HS-27A (cell line): ENCODE data around the gene GORASP2.

Experiments
- DNase-seq: peaks from one replicate; pipeline ENCODE4 v3.0.0-alpha.2; 2012; ENCODE audit warnings: low read depth, missing footprints

Gene GORASP2

GRCh38 chr2:170966648-170967396 lies 37.8 kb downstream of the GORASP2 start:
- no peak for DNase-seq

DNA sequence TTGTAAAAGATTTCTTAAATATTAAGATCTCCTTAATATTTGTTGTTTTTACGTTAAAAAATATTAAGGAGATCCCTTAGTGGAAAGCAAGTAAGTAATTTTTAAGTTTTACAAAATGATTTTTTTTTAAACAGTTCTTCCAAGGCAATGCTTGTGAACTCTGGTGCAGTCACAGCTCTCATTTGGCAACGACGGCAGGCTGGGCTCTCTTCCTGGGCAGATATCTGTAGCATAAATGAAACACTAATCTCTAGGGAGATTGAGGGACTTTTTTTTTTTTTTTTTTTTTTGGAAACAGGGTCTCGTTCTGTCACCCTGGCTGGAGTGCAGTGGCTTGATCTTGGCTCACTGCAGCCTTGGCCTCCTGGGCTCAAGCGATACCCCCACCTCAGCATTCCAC lies 38.5 kb downstream of the GORASP2 start:
- no peak for DNase-seq

DNA sequence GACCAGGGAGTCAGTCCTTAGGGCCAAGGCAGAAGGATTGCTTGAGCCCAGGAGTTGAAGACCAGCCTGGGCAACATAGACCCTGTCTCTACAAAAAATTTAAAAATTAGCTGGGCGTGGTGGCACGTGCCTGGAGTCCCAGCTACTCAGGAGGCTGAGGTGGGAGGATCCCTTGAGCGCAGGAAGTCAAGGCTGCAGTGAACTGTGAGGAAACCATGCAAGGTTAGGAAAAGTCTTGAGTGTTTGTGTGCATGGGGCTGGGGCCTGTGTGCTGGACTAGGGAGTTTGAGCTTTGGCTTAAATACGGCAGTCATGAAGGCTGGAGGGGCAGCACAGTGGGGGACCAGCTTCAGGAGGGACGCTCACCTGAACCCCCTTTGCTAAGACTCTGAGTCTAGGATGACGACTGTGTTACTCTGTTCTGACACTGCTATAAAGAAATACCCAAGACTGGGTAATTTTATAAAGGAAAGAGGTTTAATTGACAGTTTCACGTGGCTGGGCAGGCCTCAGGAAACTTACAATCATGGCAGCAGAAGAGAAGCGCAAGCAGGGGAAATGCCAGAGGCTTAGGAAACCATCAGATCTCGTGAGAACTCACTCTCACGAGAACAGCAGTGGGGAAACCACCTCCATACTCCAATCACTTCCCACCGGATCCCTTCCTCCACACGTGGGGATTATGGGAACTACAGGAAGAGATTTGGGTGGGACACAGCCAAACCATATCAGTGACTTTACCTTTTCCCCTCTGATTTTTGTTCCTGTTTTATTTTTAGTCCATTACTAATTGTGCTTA lies 39.4 kb downstream of the GORASP2 start:
- no peak for DNase-seq

- no peak for DNase-seq
Observed at GRCh38 chr2:170969030-170969429, 40.0 kb downstream of the GORASP2 start.

- DNase-seq, result no peak
Observed at GRCh38 chr2:170969872-170970496, 40.9 kb downstream of the GORASP2 start.

- no peak for DNase-seq
Observed at GRCh38 chr2:170971071-170971470, 42.0 kb downstream of the GORASP2 start.

GRCh38 chr2:170972296-170973224 lies 43.5 kb downstream of the GORASP2 start:
- DNase-seq, result no peak

DNA sequence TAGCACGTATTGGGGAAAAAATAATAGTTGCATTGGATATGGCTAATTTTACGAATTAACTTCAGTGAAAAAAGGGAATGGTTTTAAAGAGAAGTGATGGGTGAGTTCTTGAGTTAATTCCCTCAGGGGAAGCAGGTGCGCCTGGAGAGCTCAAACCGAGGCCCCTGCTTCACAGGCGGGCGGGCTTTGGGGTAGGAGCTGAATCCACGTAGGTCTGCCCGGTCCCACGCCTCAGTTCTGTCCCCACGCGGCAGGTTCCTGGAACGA lies 44.1 kb downstream of the GORASP2 start:
- no peak for DNase-seq

DNA sequence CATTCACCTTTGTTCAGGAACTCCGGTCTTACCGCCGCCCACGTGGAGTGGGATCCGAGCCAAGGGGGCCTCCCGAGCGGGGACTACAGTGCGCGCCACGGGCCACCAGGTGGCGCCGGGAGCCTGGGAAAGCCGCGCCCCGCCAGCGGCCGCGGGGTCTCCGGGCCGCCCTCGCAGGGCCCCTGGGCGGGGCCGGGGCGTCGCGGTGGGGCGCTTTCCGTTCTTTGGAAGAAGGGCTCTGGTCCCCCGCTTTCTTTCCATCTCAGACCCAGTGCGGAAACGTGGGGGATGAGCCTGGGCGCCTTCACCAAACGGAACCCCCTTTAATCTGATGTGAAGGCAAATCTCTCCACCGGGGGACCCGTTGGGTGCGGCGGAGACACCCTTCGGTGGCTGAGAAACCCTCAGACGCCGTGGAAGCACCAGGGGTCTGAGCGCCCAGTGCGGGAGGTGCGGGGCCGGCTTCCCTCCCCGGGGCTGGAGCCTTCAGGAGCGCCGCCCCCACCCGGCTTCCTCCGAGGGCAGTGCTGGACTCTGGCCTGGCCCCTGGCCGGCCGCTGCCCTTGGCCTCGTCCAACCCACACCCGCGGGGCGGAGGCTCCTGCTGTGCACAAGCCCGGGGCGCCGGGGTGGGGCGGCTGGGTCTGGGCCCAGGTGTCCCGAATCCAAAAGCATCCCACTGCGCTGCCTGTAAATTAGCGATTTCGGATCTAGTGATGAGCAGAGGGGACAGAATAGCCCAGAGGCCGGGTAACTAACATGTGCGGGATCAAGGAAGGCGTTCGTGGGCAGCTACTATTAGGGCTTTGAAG lies 44.6 kb downstream of the GORASP2 start:
- DNase-seq, result peak; percentile 33

GRCh38 chr2:170974304-170974993 lies 45.4 kb downstream of the GORASP2 start:
- DNase-seq, result no peak

- no peak for DNase-seq
Observed at GRCh38 chr2:170975127-170975942, 46.3 kb downstream of the GORASP2 start.

- DNase-seq, result no peak
Observed at GRCh38 chr2:170975943-170976270, 46.9 kb downstream of the GORASP2 start.

DNA sequence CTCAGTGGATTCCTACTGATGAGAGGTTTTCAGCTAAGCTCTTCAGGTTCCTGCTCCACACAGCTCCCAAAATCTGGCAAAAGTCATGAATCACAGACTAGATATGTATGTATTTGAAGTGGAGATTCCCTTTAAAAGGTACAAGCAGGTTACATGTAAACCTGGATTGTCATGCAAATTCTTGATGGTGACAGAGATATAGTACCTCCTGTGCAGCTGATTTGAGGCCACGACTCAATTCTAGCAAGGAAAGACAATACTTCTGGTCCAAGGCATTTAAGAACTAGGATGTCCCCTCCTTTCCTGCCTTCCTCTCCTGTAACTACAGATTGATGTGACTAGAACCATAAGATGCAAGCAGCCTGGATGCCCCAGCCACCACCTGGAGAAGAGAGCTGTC lies 55.0 kb downstream of the GORASP2 start:
- no peak for DNase-seq

- no peak for DNase-seq
Observed at GRCh38 chr2:170985407-170985806, 56.4 kb downstream of the GORASP2 start.

- DNase-seq, result no peak
Observed at GRCh38 chr2:170986566-170987258, 57.7 kb downstream of the GORASP2 start.

GRCh38 chr2:170991398-170992182 lies 62.5 kb downstream of the GORASP2 start:
- DNase-seq, result no peak

- no peak for DNase-seq
Observed at GRCh38 chr2:170996316-170996715, 67.3 kb downstream of the GORASP2 start.

DNA sequence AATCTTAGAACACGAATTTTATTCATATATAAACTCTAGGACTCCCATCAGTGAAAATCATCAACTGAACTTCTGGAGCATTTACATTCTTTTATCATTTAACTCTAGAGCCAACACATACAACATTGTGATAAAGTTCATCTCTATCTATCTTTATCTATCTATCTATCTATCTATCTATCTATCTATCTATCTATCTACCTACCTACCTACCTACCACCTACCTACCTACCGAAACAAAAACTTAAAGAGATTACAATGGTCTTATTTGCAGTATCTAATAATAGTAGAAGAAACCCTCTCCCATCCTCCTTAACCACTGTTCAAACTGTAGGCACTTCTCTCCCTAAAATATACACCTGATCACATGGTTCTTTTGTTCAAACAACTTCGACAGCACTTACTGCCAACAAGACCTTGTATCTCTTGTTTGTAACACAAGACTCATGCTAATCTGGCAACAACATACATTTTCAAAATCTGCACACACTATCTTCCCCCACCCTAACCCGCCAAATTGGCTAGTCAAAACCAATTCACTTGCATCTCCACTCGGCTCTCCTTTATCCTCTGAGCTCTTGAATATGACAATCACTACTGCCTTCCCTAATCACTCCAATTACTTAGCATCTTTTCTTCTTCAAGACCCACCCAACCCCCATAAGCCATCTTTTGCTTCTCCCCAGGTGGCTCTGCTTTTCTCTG lies 69.0 kb downstream of the GORASP2 start:
- no peak for DNase-seq
